ENCODE results near the gene KLC1. TPM values are rescaled to one million over a fixed set of nuclear protein-coding genes. Genes with fewer than 3 reads are reported as not detected.

Gene KLC1
- total and polyA plus RNA-seq, 7 donors, result 86.4 to 256 (median 150) TPM

GRCh38 chr14:103706551-103707328 is 77.7 kb downstream of the KLC1 start:
- ATAC-seq (no peak), DNase-seq (peak in 1 of 2 donors; percentile 57)
- Histone ChIP-seq H3K4me1 (peaks cover 28% of the 10 kb centered on the region), H3K27me3 (ENCODE audit: insufficient read depth in 3 of 3, low read length in 2 of 3) (no peaks in the 10 kb centered on the region), H3K4me3 (no peak overlapping the region), H3K36me3 (ENCODE audit: insufficient read depth in 1 of 2, low read depth in 1 of 2) (peaks cover 2 to 65% of the 10 kb centered on the region in 2 donors), H3K9me3 (no peaks in the 10 kb centered on the region), H3K27ac (no peak overlapping the region)
- TF ChIP-seq CTCF (IDR thresholded peaks at IDR 0.05), result no peak
- intact Hi-C loops (cut with DNase I), result no loop called here
- 89% methylated on average over 38 to 41 of the region's 41 CpGs for WGBS, 3 donors

GRCh38 chr14:103707329-103708263 is 78.6 kb downstream of the KLC1 start:
- no peak for ATAC-seq
- H3K4me3 ChIP-seq, result no peak overlapping the region
- TF ChIP-seq CTCF (IDR thresholded peaks at IDR 0.05), result no peak
- DNase-seq, result no peak
- no peaks in the 10 kb centered on the region for H3K9me3 ChIP-seq
- H3K36me3 ChIP-seq (ENCODE audit: insufficient read depth in 1 of 2, low read depth in 1 of 2), result peaks cover 2 to 56% of the 10 kb centered on the region in 2 donors
- no peaks in the 10 kb centered on the region for H3K27me3 ChIP-seq (ENCODE audit: insufficient read depth in 3 of 3, low read length in 2 of 3)
- intact Hi-C loops (cut with DNase I), result no loop called here
- peaks cover 36% of the 10 kb centered on the region for H3K4me1 ChIP-seq
- WGBS, 3 donors, result 80 to 84% (median 82%) methylated on average over 27 to 29 of the region's 29 CpGs
- no peak overlapping the region for H3K27ac ChIP-seq

- DNase-seq (peak in 1 of 2 donors; percentile 78), ATAC-seq (peak; percentile 26 to 66 (median 54))
- Histone ChIP-seq H3K36me3 (ENCODE audit: insufficient read depth in 1 of 2, low read depth in 1 of 2) (peaks cover 0 to 45% of the 10 kb centered on the region in 2 donors), H3K4me3 (no peak overlapping the region), H3K4me1 (peaks cover 36% of the 10 kb centered on the region), H3K27me3 (ENCODE audit: insufficient read depth in 3 of 3, low read length in 2 of 3) (no peaks in the 10 kb centered on the region), H3K9me3 (no peaks in the 10 kb centered on the region), H3K27ac (no peak overlapping the region)
- WGBS, 3 donors, result 19 to 43% (median 30%) methylated on average over 18 of the region's 18 CpGs
- intact Hi-C loops (cut with DNase I), result no loop called here
- no peak for TF ChIP-seq CTCF (IDR thresholded peaks at IDR 0.05)
Measured at GRCh38 chr14:103708750-103709187, 79.8 kb downstream of the KLC1 start.

GRCh38 chr14:103709814-103710213 is 80.8 kb downstream of the KLC1 start:
- peaks cover 36% of the 10 kb centered on the region for H3K4me1 ChIP-seq
- H3K27me3 ChIP-seq (ENCODE audit: insufficient read depth in 3 of 3, low read length in 2 of 3), result no peaks in the 10 kb centered on the region
- TF ChIP-seq CTCF (IDR thresholded peaks at IDR 0.05), result no peak
- intact Hi-C loops (cut with DNase I), result no loop called here
- no peak overlapping the region for H3K27ac ChIP-seq
- no peak overlapping the region for H3K4me3 ChIP-seq
- DNase-seq (no peak), ATAC-seq (no peak)
- H3K36me3 ChIP-seq (ENCODE audit: insufficient read depth in 1 of 2, low read depth in 1 of 2), result peaks cover 0 to 34% of the 10 kb centered on the region in 2 donors
- 77 to 93% (median 85%) methylated on average over 12 to 15 of the region's 15 CpGs for WGBS, 3 donors
- no peaks in the 10 kb centered on the region for H3K9me3 ChIP-seq
